GM18519 (cell line): ENCODE measurements around the gene NOSIP.

Source experiments
- ATAC-seq: cut with Tn5 transposase; IDR thresholded peaks from one replicate; pipeline ENCODE4 v1.9.1; 2021; ENCODE audit warnings: mild to moderate bottlenecking, moderate library complexity; ENCODE audit not compliant: unreplicated experiment, low FRiP score

NOSIP gene

DNA sequence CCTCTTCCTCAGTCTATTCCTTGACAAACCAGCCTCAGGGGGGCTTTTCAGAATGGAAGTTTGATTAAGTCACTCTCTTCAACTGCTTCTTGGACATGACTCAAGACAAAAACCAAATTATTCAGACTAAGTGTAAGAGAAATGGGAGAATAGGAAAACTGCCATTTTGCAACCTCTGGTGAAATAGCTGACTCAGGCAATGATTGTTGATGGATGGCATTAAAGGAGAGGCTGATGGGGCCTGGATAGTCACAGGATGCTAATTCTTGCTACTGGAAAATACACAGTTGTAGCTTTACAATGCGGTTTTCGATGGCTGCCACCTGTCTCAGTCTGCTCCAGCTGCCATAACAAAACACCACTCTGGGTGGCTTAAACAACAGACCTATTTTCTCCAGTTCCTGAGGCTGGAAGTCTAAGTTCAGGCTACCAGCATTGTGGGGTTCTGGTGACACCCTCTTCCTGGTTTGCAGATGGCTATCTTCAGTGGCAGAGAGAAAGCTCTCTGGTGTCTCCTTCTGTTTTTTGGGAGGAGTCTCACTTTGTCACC lies 6.1 kb downstream of the NOSIP start:
- no peak for ATAC-seq

DNA sequence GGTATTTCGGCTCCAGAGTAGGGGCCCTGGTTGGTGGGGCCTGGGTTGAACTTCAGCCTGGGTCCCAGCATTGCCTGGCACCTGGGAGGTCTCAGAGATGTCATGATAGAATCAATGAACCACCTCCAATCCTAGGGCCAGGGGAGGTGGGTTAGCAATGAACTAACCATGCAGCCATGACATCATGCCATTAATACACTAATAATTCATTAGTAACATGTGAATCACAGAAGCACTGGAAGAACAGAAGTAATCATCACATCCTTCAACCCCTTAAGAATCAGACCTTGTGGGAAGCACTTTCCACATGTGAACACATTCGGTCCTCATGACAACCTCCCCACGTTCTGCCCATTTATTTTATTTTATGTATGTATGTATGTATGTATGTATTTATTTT lies 6.9 kb downstream of the NOSIP start:
- no peak for ATAC-seq

DNA sequence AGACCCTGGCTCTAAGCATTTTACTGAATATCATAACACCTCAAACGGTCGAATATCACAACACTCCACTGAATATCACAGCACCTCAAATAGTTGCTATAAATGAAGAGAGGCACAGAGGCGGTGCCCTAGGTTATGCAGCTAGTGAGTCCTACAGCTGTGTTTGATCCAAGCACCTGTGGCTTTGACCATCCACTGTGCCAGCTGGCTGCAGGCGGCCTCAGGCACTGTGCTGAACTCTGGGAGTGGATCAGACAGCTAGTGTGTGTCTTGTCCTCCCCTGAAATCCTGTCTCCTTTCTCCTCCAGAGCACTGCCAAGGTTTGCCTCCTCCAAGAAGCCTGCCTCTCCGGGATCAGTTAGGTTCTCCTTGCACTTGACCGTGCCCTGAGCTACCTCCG lies 7.3 kb downstream of the NOSIP start:
- no peak for ATAC-seq

DNA sequence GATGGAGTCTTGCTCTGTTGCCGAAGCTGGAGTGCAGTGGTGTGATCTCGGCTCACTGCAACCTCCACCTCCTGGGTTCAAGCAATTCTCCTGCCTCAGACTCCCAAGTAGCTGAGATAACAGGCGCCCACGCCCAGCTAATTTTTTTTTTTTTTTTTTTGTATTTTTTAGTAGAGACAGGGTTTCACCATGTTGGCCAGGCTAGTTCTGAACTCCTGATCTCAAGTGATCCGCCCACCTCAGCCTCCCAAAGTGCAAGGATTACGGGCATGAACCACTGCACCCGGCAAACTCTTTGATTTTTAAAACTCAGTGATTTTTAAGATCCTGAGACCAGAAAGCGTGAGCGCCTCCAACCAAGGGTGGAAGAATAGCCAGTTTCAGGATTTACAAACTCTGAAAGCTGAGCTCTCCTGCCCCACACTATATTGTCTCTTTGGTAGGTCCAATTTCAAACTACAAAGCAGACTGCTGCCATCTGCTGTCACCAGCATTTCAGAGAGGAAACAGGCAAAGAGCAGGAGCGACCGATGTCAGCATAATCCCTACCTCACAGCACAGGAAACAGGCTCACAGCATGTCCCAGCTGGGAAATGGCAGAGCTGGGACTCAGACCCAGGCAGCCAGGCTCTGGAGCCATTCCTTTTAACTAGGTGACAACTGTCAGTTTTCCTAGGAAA lies 9.2 kb downstream of the NOSIP start:
- ATAC-seq = no peak

DNA sequence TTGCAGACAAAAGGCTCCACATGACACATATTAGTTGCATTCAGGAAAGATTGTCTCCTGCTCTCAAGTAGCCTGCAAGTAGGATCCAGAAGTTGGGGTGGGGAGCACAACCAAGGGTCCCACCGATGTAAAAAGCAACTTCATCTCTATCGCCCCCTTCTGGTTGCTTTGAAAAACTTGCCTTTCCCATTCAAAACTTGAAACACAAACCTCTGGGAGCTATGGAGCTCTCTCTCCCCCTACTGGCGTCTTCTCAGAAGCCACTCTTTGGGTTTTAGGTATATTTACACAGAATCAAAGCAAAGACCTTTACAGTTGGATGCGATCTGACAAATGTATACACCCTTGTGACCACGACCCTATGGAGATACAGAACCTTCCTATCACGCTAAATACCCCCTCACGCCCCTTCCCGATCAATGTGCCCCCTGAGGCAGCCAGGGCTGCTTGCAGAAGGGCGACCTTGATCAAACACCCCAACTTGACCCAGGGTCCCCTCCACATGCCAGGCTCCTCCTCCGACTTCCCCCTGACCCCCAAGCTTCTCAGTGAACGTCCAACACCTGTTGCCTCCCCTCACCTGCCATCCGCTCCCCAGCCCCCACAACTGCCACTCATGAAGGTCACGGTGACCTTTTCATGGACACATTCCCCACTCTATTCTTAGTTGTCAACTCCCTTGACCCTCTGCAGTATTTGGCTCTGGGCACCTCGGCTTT lies 10.1 kb downstream of the NOSIP start:
- no peak for ATAC-seq

DNA sequence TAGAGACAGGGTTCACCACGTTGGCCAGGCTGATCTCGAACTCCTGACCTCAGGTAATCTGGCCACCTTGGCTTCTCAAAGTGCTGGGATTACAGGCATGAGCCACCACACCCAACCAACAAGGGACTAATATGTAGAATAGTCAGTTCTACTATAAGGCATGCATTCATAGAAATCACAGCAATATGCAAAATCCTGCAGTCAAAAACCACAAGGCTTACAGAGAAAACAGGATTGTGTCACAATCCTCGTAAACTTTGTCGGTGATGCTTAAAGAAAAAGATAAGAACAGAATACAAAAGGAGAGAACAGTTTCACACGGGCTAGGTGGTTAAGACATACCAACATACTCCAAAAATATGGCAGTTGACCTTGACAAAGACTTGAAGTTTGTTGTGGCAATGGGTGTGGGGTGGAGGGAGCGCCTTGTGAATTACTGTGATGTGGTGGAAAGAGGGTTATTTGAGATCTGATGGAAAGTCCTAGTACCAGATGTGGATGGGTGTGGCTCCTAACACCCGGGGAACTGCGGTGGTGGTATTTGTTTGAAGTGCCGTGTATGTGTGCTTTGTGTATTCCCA lies 12.4 kb downstream of the NOSIP start:
- ATAC-seq = no peak

DNA sequence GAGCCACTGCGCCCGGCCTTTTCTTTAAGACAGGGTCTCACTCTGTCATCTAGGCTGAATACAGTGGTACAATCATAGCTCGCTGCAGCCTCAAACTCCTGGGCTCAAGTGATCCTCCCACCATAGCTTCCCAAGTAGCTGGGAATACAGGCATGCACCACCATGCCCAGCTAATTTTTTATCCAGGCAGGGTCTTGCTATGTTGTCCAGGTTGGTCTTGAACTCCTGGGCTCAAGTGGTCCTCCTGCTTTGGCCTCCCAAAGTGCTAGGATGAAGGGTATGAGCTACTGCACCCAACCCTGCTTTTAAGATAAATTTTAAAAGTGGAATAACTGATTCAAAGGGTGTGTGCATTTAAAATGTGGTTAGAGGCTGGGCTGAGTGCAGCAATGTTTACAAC lies 14.1 kb downstream of the NOSIP start:
- no peak for ATAC-seq

DNA sequence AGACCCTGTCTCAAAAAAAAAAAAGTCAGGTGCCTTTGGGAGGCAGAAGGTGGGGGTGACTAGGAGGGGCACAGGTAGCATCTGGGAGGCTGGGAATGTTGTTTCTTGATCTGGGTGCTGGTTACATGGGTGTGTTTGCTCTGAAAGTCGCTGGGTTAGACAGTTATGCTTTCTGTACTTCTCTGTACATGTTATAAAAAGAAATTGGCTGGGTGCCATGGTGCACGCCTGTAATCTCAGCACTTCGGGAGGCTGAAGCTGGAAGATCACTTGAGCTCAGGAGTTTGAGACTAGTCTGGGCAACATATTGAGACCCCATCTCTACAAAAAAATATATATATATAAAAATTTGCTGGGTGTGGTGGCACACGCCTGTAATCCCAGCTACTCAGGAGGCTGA lies 15.1 kb downstream of the NOSIP start:
- ATAC-seq = no peak

DNA sequence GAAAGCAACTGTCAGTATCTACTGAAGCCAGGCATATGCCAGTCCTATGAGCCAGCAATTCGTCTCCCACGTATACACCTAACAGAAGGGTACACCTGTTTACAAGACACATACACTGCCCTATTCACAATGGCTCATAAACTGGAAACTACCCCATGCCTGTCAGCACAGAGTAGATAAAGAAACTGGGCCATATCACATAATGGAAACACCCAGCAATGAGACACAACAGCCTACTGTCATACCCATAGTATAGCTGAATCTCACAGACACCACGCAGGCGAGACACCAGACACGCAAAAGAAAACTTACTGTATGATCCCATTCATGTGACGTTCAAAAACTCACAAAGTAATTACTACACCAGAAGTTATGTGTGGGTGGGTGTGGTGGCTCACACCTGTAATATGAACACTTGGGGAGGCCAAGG lies 15.7 kb downstream of the NOSIP start:
- no peak for ATAC-seq

DNA sequence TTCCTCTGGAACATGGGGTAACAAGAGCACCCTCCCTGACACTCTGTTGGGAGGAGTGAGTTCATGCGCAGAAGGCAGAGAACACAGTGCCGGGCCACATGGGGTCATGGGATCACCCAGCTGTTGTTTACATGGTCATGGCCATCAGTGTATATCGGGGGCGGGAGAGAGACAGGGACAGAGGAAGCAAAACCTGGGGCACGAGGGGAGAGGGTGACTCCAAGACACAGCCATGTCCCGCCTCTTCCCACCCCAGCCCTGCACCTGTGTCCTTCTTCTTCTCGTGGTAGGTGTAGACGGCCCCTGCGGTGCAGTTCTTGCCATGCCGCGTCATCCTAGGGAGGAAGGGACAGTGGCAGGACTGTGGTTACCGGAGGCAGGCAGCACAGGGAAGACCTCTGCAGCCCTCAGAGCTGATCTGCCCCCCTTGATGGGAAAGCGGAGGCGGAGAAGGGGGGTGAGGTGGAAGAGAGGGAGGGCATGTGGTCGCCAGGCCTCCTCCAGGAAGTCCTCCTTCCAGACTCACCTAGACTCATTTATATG lies 19.9 kb downstream of the NOSIP start:
- ATAC-seq = no peak

DNA sequence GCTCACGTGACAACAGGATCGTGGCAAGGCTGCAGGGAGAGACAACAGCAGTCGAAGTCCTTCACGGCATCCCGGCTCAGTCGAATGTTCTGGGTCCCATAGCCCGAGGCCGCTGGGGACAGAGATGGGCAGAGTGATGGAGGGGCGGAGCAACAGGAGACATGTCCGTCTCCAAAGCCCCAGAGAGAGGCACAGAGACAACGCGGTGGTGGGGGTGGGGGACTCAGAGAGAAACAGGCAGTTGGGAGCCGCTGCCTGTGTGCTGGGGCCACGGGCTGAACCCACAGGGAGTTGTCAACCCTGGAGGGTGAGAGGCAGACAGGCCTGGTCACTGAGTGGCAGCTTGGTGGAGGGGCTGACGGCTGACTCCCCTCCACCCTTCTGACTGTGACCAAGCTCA lies 20.4 kb downstream of the NOSIP start:
- ATAC-seq = no peak

DNA sequence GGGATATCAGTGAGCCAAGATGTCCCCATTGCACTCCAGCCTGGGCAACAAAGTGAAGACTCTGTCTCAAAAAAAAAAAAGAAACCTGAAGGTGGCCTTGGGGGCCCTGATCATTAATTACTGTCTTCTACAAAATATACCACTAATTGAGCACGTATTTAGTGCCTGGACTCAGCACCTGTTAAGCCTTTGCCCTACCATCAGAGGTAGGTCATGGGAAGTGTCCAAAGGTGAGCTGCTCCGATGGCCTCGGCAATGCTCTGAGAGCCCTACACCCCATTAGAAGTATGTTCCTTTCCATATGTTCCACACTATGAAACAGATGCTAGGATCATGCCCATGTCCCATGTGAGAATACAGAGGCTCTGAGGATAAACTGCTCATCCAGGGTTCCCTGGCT lies 20.9 kb downstream of the NOSIP start:
- ATAC-seq = no peak

DNA sequence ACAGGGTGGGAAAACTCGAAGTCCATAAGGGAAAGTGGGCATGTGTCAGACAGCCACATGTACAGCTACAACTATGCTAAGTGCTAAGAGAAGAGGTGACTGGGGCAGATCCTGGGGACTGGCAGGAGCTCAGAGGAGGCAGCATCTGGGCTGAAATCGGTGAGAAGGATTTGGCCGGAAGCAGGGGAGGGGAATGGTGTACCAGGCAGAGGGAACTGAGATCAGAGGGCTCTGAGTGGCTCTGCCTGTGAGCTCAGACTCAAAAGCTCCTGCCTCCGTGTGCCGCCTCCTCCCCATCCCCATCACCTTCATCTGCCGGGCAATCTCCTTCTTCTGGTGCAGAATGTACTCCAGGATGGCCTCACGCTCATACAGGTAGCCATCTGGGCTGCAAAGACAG lies 21.8 kb downstream of the NOSIP start:
- ATAC-seq = no peak

DNA sequence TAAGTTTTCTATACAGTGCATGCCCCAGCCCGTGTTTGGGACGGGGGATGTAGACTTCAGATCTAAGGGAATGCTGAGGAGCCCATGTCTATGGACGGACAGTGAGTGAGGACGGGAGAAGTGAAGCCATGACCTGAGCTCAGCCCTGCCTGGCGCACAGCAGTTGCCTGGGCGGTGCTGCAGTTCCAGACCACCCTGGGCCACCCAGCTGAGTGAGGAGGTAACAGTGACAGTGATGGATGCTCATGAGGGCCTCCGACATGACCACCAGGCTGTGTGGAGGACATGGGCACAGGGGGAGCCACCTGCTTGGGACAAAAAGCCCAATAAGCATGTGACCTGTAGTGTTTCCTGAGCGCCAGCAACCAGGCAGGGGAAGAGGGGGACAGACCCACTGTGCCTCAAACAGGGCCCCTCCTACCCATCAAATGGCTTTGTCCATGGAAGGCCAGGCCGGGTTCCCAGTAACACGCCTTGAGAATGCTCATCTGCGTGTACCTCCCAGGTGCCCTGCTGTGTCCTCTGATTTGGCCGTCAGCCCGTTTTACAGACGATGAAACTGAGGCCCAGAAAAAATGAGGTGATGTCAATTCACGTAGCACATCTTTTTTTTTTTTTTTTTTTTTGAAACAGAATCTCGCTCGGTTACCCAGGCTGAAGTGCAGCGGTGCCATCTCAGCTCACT lies 22.6 kb downstream of the NOSIP start:
- ATAC-seq = no peak

DNA sequence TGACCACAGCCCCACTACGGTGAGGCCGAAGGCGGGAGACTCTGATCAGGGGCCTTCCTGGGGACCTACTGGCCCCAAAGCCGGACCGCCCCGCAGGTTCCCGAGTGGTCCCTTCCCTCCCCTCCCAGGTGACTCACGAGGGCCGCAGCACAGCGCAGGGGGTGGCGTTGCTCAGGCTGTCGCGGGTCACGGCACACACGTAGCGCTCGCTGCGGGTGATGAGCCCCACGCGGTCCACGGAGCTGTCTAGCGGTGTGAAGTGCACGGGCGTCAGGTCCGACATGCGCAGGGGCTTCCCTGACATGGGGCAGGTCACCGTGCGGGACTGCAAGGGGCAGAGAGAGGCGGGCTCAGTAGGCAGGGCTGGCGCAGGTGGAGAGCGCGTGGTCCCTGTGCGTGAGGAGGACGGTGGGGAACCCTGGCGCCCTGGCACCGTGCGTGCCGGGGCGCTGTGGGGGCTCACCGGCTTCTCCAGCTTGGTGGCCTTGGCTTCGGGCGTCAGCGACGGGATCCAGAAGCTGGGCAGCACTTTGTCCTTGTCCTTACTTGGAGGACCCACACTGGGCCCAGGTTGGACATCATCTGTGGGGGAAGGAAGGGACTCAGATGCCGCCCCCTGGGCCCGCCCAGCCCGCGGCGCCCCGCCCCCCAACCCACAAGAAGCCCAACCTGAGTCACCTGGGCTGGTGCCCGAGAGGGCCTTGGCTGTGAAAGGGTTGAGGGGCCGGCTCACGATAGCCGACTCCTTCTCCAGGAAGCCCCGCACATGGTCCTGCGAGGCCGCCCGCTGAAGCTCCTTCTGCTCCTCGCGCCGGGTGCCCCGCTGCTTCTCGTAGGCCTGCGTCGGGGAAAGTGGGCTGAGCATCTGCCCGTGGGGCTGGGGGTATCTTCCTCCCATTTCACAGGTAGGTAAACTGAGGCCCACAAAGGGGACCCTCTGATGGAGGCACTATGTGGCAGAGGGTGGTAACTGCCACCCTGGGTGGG lies 23.7 kb downstream of the NOSIP start:
- ATAC-seq = no peak

DNA sequence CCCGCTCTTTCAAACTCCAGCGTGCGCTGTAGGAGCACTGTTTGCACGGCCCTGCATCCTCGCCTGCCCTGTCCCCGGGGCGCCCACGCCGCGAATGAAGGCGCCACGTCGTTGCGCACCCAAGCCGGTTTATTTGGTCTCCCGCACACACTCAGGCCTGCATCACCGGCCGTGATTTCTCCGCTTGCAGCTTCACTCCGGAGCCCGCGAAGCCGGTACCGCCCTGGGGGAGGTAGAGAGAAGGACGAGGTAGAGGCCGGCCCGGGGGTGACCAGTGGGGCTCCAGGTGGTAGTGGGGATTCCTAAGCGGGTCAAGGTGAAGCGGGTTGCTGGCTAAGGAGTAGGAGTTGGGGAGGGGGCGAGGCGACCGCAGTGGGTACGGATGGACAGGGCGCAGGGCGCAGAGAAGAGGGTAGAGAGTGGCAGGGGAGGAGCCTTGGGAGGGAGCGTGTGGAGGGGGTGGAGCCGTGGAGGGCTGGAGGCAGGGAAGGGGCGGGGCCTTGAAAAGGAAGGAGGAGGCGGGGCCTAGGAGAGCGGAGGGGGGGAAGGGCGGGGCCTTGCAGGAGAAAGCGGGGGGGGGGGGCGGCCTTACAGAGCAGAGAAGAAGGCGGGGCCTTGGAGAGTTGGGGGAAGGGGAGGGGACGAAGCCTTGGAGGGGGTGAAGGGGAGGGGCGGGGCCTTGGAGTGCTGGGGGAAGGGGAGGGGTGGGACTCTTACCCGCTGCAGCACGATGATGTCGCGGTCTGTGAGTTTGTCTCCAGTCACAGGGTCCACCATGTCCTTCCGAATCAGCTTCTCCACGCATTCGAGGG lies 24.6 kb downstream of the NOSIP start:
- ATAC-seq = no peak

DNA sequence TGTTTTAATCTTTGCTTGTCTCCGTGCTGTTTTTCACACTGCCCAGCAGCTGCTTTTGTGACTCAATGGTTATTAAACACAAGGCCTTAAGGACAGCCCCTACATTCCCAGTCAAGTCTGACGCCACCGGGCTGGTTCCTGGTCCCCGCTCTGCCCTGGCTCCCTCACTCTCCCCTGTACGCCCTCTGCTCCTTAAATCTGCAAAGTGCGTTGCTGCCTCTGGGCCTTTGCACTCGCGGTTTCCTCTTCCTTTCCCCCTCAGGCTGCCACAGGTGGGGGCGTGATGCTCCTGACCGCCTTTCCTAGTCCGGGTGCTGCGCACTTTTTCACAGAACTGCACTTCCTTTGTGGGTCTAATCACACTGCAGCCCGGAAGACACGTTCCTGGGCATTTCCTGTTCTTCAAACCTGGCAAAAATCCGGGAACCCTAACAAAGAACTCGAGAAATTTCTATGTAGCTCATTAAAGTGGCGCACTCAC lies 25.6 kb downstream of the NOSIP start:
- no peak for ATAC-seq

DNA sequence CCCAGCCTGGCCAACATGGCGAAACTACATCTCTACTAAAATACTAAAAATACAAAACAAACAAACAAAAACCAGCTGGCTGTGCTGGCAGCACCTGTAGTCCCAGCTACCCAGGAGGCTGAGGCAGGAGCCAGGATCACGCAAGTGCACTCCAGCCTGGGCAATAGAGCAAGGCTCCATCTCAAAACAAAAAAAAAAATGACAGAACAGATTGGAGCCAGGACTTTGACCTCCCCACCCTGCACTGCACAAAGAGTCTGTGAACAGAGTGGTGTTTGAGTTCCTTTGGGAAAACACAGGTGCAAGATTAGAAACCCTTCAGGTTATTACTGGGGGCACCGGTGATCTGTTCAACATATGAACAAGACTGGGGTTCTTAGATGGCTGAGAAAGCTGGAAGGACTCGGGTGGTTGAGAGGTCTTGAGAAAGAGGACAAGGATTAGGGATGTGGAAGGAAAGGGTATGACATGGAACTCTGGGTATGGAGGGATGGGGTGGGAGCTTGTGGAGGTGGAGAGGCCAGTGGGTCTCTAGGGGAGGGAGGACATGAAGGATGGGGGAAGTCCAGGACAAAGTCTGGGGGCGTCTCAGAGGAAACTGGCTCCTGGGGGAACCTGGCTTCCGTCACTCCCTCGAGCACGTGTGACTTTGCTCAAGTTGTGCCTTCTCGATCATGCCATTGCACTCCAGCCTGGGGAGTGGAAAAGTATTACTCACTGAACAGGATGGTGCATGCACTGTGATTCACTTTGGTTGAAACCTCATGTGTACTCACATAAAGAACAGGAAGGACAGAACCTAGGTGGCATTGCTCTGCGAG lies 26.7 kb downstream of the NOSIP start:
- ATAC-seq = no peak
